Tongue (tissue), 2 donors: ENCODE results near the gene PLEKHO2. TPM values are rescaled to one million over a fixed set of nuclear protein-coding genes. Genes with fewer than 3 reads are reported as not detected.

Experiments used
- DNase-seq: peaks from one replicate; pipeline ENCODE4 v3.0.0-alpha.2; 2015
- total RNA-seq: library from RNA; depleted of rRNA; stranded (reverse); fragments of >200 nt; gene quantifications from one replicate; pipeline ENCODE4 v1.2.3, GENCODE V29; 2014

The PLEKHO2 gene
- total RNA-seq, 1 donor from 2014 or later, result 33.5 TPM

- DNase-seq, result no peak
Observed at GRCh38 chr15:64855205-64855975, 13.7 kb downstream of the PLEKHO2 start.

DNA sequence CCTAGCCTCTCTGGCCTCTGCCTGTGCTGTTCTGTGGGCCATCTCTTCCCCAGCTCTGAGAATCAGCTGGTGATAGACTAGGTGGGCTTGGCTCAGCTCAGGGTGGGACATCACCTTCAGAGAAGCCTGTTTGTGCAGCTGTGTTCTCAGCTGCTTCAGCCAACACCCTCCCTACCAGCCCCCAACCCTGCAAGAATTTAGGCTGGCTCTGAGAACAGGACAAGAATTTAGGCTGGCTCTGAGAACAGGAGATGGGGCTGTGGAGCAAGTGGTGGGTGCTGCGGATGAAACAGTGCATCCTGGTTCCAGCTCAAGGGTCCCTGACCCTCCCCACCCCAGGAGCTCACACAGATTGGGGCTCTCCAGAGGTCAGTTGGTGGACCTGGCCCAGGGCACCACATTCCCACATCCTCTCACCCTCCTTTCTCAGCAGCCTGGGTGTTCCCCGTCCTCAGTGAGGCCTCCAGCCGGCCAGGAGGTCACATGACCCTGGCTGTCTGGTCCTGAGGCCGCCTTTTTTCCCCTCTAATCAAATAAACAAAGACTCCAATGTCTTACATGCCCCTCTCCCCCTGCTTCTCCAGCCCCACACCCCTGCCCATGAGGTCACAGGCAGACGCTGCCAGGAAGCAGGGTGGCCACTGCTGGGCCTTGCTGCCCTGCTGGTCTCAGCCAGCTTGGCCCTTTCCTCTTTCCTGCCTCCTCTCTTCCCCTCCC, 14.9 kb downstream of the PLEKHO2 start:
- peak; percentile 78 for DNase-seq

- DNase-seq, result no peak
Observed at GRCh38 chr15:64857421-64857820, 15.7 kb downstream of the PLEKHO2 start.

DNA sequence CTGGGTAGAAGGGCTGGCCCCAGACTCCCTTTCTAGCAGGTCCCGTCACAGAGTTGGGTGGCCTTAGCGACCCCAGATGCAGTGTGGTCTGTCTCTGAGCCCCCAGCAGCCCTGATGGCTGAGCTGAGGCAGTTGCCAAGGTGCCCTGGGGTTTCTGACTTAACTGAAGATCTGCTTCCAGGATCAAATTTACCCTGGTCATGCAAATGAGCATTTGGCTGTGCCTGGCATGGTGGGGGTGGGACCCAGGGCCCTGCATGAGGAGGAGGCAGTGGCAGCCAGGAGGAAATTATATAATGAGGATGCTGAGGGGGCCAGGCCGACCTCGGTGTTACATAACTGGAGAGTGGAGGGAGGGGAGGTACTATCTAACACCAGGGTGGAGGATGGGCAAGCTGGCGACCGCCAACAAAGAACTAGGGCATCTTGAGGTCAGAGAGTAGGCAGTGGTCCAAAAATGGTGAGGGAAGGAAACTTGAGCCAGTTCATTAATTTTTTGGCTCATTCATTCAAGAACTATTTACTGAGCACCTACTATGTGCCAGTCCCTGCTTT, 16.4 kb downstream of the PLEKHO2 start:
- no peak for DNase-seq

DNA sequence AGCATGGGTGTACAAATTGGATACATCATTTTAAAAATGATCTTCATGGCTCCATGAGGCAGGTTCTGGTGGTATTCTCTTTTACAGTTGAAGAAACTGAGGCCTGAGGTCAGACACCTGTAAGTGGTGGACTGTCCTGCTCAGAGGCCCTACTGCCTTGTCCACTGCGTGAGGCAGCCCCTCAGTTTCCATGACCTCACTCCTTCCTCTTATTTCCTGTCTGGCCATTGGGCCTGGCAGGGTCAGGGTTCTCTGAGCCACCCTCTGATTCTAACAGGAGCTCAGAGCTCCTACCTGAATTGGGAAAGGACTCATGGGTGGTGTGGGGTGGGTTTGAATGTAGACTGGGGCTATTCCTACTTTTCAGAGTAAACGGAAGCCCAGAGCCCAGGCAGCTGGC, 17.5 kb downstream of the PLEKHO2 start:
- DNase-seq, result no peak

DNA sequence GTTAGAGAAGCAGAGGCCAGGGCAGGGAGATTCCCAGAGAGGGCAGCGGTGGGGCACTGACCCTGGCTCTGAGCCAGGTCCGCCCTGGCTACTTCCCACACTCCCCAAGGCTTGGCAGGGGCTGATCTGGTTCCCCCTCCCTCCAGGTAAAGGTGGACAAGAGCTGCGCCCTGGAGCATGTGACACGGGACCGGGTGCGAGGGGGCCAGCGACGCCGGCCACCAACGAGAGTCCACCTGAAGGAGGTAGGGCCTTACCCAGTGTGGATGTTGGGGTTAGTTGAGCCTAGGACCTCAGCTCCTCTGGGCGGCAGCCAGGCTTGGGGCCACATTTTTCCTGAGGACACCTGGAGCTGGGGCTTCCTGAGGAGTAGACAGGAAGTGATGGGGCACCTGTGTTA, 19.6 kb downstream of the PLEKHO2 start:
- DNase-seq, result no peak

- DNase-seq, result no peak
Observed at GRCh38 chr15:64861960-64862359, 20.2 kb downstream of the PLEKHO2 start.

- no peak for DNase-seq
Observed at GRCh38 chr15:64862408-64862807, 20.7 kb downstream of the PLEKHO2 start.

- DNase-seq, result peak; percentile 96
Observed at GRCh38 chr15:64864068-64864467, 22.4 kb downstream of the PLEKHO2 start.

GRCh38 chr15:64865126-64865997, 23.6 kb downstream of the PLEKHO2 start:
- no peak for DNase-seq

DNA sequence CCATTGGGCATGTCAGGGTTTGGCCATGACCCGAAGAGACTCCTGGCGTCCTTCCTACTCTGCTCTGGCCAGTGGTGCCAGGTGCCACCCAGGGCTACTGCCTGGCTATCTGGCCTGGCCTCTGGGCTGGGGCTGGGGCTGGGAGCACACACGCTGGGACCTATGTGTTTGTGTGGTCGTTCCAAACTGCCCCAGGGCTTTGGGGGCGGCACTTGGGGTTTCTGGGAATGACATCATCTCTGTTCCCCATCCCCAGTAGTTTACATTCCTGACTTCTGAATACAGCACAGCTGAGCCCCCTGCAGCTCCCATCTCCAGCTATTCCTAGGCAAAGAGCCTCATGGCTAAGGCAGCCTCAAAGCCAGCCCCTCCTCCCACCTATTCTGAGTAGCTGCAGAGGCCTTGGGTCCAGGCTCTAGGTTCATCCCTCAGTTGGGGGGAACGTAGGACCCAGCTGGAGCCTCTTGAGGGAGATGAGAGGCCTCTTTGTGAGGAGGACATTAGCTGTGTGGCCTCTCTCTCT, 24.3 kb downstream of the PLEKHO2 start:
- DNase-seq, result peak; percentile 55

- no peak for DNase-seq
Observed at GRCh38 chr15:64869501-64869900, 27.8 kb downstream of the PLEKHO2 start.

DNA sequence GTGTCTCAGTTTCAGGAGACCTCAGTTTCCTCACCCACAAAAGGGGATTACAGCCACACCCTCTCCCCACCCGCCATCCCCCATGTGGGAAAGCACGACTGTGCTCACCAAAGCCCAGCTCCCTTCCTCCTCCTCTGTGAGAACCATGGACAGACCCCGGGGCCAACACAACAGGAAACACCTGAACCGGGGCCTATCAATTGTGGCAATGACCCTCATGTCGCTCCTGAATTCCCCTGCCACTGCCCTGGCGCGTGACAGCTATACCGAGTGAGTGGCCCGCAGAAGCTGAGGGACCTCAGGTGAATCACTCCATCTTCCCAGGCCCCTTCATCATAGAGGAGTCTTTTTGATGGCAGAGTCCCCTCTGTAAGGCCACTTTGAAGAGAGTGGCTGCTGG, 28.6 kb downstream of the PLEKHO2 start:
- DNase-seq, result no peak

- DNase-seq, result no peak
Observed at GRCh38 chr15:64875641-64876223, 34.0 kb downstream of the PLEKHO2 start.

DNA sequence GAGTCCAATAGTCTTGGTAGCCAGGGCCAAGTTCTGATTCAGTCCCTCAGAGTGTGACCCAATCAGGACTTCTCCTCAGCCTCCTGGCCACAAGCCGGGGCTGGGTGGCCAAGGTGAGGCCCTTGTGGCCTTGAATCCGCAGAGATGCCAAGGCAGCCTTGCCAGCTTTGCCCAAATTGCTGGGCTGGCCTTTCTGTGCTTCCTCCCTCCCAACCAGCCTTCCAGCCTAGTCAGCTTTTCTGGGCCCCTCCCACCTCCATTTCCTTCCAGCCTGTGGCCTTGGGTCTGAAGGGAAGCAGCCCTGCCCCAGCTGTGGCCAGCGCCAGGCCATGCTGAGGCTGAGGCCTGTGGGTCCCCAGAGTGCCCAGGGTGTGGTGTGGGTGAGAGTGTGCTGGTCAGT, 35.7 kb downstream of the PLEKHO2 start:
- DNase-seq, result no peak

DNA sequence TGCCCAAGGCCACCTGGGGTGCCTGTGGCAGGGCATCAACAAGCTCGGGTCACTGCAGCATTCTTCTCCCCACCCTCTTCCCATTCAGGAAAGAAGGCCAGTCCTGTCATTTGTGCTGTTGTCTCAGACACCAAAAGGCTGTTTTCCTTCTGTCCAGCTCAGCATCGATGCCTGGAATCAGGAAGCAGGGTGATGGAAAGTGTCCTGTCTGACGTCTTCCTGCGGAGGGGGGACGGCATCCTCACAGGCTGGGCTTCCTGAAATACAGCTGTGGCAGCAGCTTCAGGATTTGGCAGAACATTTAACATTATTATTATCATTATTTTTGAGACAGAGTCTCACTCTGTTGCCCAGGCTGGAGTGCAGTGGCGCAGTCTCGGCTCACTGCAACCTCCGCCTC, 37.0 kb downstream of the PLEKHO2 start:
- DNase-seq, result no peak

- DNase-seq, result no peak
Observed at GRCh38 chr15:64883100-64883581, 41.4 kb downstream of the PLEKHO2 start.

DNA sequence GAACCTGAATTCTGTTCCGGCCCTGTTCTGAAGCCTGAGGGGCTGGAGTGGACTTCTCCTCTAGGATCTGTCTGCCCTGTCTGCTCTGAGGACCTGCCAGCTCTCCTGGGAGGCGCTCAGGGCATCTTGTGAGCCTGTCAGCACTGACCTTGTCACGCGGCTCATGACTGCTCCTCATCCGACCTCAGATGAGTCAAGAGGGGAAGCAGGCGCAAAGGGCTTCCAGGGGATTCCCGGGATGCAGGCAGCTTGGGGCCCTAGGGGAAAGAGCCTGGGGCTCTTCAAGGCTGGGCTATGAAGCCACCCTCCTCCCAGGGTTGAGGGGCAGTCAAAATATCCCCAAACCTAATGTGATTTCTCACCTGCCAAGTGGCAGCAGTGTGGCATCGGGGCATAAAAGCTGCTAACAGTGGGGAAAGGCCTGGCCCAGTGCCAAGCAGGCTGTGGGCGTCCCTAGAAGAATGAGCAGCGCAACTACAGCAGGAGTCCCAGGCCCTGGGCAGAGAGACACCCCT, 42.3 kb downstream of the PLEKHO2 start:
- no peak for DNase-seq

DNA sequence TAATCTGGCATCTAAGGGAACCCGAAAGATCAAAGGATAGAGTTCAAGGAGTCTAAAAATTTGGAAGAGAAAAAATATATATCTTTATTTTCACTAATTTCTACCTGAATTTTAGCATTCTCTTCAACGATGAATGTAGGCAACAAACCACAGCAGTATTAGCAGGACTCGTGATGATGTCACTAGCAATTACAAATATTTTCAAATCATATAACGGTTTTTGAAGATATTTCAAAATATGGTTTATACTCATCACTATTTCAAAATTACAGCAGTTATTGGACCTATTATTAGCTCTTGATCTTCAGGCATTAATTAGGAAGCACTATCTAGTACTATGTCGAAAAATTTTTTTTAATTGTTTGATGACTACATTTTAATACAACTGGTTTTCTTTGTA, 43.0 kb downstream of the PLEKHO2 start:
- DNase-seq, result no peak

- DNase-seq, result no peak
Observed at GRCh38 chr15:64888336-64888735, 46.6 kb downstream of the PLEKHO2 start.

- no peak for DNase-seq
Observed at GRCh38 chr15:64891561-64891960, 49.8 kb downstream of the PLEKHO2 start.
